ES-I3 (cell line): ENCODE results near the gene AGPAT3.

Source experiments
- H3K36me3 ChIP-seq: 2 replicates; pipeline ENCODE4 v1.6.1; 2013; ENCODE audit warnings: mild to moderate bottlenecking, low read length, control low read depth, moderate library complexity; ENCODE audit not compliant: insufficient read depth
- H3K4me1 ChIP-seq: 2 replicates; pipeline ENCODE4 v1.6.1; 2013; ENCODE audit warnings: mild to moderate bottlenecking, control low read depth, low read length; ENCODE audit not compliant: insufficient read depth
- H3K9ac ChIP-seq: 2 replicates; pipeline ENCODE4 v1.6.1; 2013; ENCODE audit warnings: low read depth, mild to moderate bottlenecking, low read length, moderate library complexity
- H3K9me3 ChIP-seq: 2 replicates; pipeline ENCODE4 v1.6.1; 2013; ENCODE audit warnings: mild to moderate bottlenecking, low read length, moderate library complexity; ENCODE audit not compliant: control insufficient read depth, insufficient read depth

AGPAT3 gene

DNA sequence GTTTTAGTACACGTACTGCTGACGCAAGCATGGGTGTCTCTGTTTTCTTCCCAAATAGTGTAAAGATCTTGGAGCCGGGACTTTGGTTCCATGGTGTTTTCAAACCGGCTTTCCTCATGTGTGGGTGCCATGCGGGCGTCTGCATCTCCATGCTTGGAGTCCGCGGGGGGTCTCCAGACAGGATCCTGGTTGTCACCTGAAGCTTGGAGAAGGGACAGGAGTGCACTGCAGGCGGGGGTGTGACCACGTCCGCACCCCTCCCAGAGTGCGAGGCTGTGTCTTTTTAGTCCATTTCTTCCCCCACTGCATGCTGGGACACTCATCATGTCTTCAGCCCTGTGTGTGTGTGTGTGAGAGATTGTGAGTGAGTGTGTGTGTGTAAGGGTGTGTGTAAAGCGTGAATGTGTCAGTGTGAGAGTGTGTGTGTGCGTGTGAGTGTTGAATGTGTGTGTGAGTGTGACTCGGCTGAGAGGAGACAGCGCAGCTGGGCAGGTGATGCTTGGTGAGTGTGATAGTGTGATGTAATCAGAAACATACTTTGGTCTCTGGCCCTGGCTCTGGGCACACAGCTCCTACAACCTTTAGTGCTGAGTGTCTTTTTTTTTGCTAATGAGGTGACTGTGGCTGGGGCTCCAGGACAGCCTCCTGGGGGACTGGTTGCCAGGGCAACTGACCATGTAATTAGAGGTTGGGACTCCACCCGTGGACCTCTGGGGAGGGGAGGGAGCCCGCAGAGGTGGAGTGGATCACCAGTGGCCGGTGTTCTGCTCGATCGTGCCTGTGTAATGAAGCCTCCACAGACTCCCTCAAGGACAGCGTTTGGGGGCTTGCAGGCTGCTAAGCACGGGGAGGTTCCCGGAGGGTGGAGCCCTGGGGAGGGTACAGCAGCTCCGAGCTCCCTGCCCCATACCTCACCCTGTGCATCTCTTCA is 55.1 kb downstream of the AGPAT3 start:
- Histone ChIP-seq H3K4me1 (peaks cover 16% of the 10 kb centered on the region), H3K9ac (no peak overlapping the region), H3K36me3 (no peaks in the 10 kb centered on the region; the same call in 1 of the 2 replicates), H3K9me3 (no peaks in the 10 kb centered on the region)

DNA sequence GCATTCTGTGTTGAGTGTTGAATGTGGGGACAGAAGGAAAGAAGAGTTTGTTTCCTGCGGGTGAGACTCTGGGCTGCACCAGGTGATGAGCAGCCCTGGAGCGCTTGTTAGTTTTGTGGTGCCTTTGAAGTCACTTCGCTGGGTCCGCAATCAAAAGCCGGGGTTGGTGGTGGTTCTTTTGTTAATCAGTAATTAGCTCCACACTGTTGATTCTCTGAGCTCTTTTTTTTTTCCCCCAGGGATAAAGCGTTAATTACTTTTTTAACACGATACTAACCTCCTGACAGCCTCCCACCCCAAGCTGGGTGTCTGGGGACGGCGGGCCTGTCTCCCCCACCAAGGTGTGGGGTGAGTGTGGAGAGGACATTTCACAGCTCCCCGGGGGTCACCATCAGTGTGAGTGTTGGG is 56.6 kb downstream of the AGPAT3 start:
- H3K36me3 ChIP-seq, result no peaks in the 10 kb centered on the region; the same call in 1 of the 2 replicates
- peaks cover 16% of the 10 kb centered on the region for H3K4me1 ChIP-seq
- no peak overlapping the region for H3K9ac ChIP-seq
- H3K9me3 ChIP-seq, result no peaks in the 10 kb centered on the region

DNA sequence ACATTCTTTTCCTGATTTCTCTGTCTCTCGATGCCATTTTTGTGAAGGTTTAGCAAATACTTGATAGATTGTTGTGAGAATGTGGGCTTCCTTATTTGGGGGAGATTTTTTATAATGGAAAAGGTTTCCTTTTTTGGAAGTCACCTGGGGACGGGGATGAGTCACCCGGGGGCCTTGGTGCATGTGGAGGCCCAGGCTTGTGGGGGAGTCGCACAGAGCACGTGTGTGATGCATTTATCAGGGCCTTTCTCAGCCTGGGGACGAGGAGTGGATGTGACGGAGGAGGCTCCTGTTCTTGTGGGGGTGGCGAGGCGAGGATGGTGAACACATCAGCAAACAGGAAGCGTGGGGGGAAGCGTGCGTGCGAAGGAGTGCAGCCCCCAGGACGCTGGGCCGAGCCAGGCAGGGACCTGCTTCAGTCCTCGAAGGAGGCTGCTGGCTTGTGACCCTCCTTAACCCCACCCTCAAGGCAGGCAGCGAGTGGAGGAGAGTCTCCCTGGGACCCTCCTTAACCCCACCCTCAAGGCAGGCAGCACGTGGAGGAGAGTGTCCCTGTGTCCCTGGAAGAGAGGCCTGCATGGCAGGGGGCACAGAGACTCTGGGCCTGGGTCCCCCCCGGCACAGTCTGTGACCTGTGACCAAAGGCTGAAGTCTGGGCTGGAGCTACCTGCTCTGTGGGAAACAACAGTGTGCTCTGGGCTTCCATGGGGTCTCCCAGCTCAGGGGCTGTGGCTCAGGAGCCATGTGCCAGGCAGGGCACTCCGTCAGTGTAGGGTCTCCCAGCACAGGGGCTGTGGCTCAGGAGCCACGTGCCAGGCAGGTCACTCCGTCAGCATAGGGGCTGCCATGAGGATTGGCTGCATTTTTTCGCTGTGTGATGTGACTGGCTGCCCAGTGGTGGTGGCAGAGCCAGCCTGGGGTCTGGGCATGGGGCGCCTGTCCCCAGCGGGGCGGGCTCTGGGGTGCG is 57.2 kb downstream of the AGPAT3 start:
- Histone ChIP-seq H3K9ac (no peak overlapping the region), H3K9me3 (no peaks in the 10 kb centered on the region), H3K4me1 (peaks cover 16% of the 10 kb centered on the region), H3K36me3 (no peaks in the 10 kb centered on the region; the same call in 1 of the 2 replicates)

DNA sequence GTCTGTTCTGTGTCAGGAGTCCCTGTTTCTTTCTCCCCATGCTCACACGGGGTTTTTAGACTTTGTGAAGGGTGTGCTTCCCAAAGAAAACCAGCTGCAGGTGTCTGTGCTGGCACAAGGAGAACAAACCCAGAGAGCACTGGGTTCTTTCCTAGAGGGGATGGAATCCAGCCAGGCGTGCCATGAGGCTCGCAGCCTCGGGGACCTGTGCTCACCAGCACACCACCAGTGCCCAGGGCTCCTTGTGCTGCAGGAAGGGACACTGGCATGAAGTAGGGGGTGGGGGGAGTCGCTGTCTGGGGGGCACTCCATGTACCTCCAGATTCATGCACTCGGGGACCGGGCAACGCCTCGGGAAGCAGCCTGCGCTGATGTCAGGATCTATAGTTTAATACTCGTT is 57.9 kb downstream of the AGPAT3 start:
- Histone ChIP-seq H3K9ac (no peak overlapping the region), H3K4me1 (peaks cover 16% of the 10 kb centered on the region), H3K9me3 (no peaks in the 10 kb centered on the region), H3K36me3 (no peaks in the 10 kb centered on the region; the same call in 1 of the 2 replicates)

DNA sequence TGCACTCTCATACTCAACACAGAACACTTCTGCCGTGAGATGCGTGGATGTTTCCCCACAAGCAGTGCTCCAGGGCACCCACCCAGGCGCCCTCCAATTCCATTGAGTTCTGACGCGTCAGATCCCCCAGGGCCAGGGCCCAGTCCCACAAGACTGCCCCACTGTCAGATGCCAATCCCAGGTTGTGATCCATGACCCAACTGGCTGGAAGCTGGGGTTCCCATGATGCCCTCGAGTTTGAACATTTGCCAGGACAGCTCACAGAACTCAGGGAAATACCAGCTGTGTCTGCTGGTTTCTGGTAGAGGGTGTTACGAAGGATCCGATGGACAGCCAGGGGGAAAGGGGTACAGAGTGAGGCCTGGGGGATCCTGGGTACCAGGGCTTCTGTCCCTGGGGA is 58.4 kb downstream of the AGPAT3 start:
- no peaks in the 10 kb centered on the region for H3K9me3 ChIP-seq
- H3K36me3 ChIP-seq, result no peaks in the 10 kb centered on the region
- no peak overlapping the region for H3K9ac ChIP-seq
- H3K4me1 ChIP-seq, result peaks cover 16% of the 10 kb centered on the region

DNA sequence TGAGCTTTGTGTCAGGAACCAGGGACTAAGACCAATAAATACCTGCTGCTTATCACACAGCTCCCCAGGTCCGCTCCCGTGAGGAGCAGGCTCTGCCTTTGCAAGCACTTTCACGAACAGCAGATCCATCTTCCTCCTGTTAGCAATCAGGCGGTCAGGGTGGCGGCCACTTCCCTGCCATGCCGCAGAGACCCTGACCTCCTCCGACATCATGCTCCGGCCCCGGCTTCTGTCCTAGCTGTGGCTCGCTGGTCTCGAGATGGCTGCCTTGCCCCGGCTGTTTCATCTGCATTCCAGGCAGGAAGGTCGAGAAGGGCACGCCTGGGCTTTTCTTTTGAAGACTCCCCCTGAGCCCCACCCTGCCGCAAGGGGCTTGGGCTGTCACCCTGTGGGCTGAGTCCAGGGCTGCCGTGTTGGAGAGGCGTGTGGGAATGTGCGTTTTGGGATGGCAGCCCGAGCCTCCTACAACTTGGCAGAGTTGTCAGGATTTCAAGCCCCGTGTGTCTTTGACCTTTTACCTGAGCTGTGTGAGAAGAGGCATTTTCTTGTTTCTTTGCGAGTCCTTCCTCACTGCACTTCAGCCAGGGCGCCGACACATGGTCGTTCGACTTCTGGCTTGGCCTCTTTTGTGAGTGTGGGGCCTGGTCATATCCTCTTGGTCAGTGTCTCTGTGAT is 59.5 kb downstream of the AGPAT3 start:
- no peaks in the 10 kb centered on the region for H3K9me3 ChIP-seq
- H3K4me1 ChIP-seq, result peaks cover 16% of the 10 kb centered on the region
- H3K36me3 ChIP-seq, result no peaks in the 10 kb centered on the region
- H3K9ac ChIP-seq, result no peak overlapping the region

DNA sequence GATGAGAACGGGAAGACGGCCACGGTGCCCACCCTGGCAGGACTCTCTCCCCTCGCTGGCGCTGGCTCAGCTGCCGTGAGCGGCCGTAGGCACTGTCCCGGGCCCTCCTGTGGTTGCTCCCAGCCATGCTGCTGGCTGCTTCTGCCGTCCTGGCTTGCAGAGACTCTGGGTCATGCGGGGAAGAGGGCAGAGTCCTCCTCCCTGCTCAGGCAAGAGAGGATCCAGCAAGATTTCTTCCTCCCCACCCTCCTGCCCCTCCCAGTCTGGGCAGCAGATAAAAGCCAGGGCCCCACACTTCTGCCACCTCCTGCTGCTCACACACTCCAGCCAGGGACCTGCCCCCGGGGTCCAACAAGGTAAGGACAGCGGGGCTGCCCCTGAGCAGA is 60.1 kb downstream of the AGPAT3 start:
- Histone ChIP-seq H3K4me1 (peaks cover 15% of the 10 kb centered on the region), H3K9ac (no peak overlapping the region), H3K9me3 (no peaks in the 10 kb centered on the region), H3K36me3 (no peaks in the 10 kb centered on the region)

DNA sequence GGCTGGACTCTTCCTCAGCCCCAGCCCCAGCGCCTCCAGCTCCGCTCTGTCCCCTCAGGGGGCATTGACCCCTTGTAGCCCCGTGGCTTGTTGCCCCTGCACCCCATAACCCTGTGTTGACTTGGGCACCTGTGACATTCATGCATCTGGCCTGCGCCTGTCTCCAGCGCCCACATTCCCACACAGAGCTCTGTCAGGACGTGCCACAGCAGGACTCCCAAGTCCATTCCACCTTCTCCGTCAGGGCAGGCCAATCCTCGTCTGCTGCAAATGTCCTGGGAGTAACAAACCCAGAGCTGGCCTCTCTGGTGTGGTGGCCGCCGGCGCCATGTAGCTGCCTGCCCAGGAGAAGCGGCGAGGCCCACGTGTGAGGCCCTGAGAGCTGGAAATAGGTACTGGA is 60.6 kb downstream of the AGPAT3 start:
- peaks cover 13% of the 10 kb centered on the region for H3K4me1 ChIP-seq
- H3K9ac ChIP-seq, result no peak overlapping the region
- no peaks in the 10 kb centered on the region for H3K9me3 ChIP-seq
- no peaks in the 10 kb centered on the region for H3K36me3 ChIP-seq

DNA sequence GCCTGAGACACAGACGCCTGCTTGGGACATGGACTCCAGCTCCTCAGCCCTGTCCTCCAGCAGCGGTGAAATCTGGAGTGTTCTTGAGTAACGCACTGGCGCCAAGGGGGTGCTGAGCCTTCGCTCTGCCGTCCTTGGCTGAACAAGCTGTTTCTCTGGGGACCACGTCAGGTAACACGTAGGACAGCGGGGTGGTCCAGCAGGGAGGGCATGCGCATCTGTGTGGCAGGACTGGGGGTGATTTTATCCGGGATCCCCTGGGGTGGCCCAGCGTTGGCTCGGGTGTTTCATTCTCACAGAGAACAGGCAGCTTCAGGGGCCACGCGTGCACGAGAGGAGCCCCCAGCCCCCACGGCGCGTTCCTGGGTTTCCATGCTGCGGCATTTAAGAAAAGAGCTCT is 61.2 kb downstream of the AGPAT3 start:
- Histone ChIP-seq H3K4me1 (peaks cover 13% of the 10 kb centered on the region), H3K36me3 (no peaks in the 10 kb centered on the region), H3K9me3 (no peaks in the 10 kb centered on the region), H3K9ac (no peak overlapping the region)

DNA sequence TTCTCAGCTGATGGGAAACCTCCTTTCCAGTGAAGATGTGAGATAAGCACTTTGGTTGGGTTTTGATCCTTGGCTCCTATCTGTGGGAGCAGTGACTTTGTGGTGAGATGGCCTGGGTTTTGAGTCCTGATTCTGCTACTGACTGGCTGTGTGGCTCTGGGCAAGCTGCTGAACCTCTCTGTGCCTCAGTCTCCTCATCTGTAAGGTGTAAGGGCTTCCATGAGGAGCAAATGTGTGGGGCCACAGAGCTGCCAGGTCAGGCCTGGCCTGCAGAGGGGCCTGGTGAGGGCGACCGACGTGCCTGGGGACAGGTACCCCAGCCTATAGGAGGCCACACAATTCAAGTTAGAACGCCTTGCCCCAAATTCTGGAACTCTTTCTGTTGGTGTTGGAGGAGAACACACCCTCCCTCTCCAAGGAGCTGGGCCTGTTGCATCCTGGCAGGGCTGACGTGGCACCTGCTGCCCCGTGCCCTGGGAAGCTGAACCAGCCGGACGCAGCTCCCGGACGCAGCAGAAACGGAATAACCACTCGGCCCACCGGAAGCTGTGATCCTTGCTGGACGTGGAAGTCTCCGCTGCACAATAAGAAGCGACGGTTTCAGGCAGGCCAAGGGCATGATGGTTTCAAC is 62.7 kb downstream of the AGPAT3 start:
- H3K36me3 ChIP-seq, result no peaks in the 10 kb centered on the region
- H3K4me1 ChIP-seq, result peaks cover 3% of the 10 kb centered on the region; the same call in 1 of the 2 replicates
- no peak overlapping the region for H3K9ac ChIP-seq
- H3K9me3 ChIP-seq, result no peaks in the 10 kb centered on the region

DNA sequence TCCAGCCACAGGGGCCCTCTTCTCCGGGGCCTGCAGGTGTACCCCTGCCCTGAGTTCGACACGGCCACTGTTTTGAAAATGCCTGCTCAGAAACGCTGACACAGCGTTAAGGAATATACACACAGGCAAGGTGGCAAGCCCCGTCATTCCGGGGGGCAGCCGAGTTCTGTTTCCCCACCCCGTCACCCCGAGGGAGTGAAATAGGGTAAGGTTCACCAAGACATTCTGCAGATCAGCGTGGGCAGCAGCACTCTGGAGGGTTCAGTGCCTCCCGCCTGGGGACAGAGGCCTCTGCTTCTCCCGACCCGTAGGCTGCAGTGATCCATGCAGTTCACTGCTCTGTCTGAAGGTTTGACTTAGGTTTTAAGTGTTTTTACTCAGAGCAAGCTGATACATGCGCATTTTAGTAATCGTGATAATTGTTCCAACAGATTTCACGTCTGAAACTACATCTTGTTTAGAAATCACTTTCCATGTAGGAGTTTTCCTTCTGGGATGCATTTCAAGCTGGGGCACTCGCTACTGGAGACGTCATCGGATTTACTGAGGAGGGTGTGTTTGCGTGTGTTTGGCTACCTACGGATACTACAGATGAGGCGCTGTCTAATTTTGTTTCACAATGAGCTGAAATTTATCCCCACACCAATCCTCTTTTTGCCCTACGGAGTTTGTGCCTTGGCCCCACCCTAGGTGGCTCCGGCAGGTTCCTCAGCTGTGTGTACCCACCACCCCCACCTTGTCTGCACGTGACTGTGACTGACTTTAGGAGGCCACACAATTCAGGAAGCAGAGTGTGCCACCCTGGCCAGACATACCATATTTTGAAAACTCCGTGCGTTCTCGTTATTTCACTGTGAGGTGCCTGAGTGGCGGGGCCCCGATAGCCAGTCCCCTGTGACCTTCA is 63.5 kb downstream of the AGPAT3 start:
- no peak overlapping the region for H3K9ac ChIP-seq
- H3K9me3 ChIP-seq, result no peaks in the 10 kb centered on the region
- no peaks in the 10 kb centered on the region for H3K36me3 ChIP-seq
- peaks cover 3% of the 10 kb centered on the region; the same call in 1 of the 2 replicates for H3K4me1 ChIP-seq

DNA sequence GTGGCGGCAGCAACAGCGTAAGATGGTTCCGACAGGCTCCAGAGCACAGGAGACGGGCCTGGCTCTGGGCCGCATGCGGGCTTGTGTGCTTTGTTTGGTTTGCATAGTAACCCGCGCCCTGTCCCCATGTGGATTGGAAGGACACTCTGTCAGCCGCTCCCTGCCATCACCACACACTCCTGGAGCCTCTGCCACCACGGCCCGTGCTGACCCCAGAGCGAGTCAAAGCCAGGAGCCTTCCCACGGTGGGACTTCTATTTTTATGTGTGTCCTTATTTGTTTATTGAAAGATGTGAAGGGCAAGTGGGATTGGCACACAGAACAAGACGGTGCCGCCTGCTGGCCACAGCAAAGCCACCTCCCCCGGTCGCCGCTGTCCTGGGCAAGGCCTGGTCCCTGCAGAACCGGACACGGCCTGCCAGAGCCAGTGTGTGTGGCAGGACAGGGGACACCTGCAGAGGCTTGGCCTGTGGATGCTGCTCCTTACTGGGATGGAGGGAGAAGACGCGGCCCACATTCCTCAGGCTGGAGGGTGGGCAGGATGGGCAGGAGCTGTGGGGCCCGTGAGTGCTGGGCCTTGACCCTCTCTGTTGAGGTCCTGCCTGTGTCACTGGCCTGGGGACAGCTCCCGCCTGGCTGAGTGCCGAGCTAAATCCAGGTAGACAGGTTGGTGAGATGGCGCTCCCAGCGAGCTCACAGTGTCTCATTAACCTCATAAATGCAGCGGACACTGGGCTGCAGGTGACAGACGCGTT is 64.4 kb downstream of the AGPAT3 start:
- no peak overlapping the region for H3K9ac ChIP-seq
- peaks cover 3% of the 10 kb centered on the region; the same call in 1 of the 2 replicates for H3K4me1 ChIP-seq
- no peaks in the 10 kb centered on the region for H3K36me3 ChIP-seq
- no peaks in the 10 kb centered on the region for H3K9me3 ChIP-seq
